SK-N-SH treated with all-trans-retinoic acid at 6 μM for 48 hours (cell line): ENCODE data around the gene NFKB1.

ENCODE experiments used
- ARNTL ChIP-seq: fragments of 450-650 bp; formaldehyde crosslinking; IDR thresholded peaks from 2 replicates; pipeline ENCODE4 v1.5.0; 2020; ENCODE audit warnings: low read depth, mild to moderate bottlenecking, moderate library complexity, borderline replicate concordance
- BACH2 ChIP-seq: fragments of 250-450 bp; sonication (Bioruptor Pico); IDR thresholded peaks from 2 replicates; pipeline ENCODE4 v1.9.0; 2021; ENCODE audit warnings: mild to moderate bottlenecking, borderline replicate concordance
- RARB ChIP-seq: fragments of 250-450 bp; sonication (Bioruptor Pico); IDR thresholded peaks from 2 replicates; pipeline ENCODE4 v1.8.0; 2021; ENCODE audit warnings: mild to moderate bottlenecking, moderate library complexity
- ZC3H10 ChIP-seq: fragments of 250-450 bp; sonication (Bioruptor Pico); IDR thresholded peaks from 2 replicates; pipeline ENCODE4 v1.5.1; 2021; ENCODE audit warnings: mild to moderate bottlenecking, moderate library complexity
- ZFP3 ChIP-seq: fragments of 250-450 bp; sonication (Bioruptor Pico); IDR thresholded peaks from 2 replicates; pipeline ENCODE4 v1.5.0; 2020; ENCODE audit warnings: mild to moderate bottlenecking, moderate library complexity
- ZFP30 ChIP-seq: fragments of 450-650 bp; formaldehyde crosslinking; IDR thresholded peaks from 2 replicates; pipeline ENCODE4 v1.5.0; 2022; ENCODE audit warnings: mild to moderate bottlenecking, moderate library complexity
- TF ChIP-seq, protein P1 (sequence below): fragments of 250-450 bp; sonication (Bioruptor Pico); IDR thresholded peaks from 2 replicates; pipeline ENCODE4 v1.5.1; 2020; ENCODE audit warnings: low read depth, mild to moderate bottlenecking, moderate library complexity
- TF ChIP-seq, protein P2 (sequence below): fragments of 250-450 bp; sonication (Bioruptor Pico); IDR thresholded peaks from 2 replicates; pipeline ENCODE4 v1.8.0; 2020; ENCODE audit warnings: mild to moderate bottlenecking, moderate library complexity, borderline replicate concordance
- TF ChIP-seq, protein P3 (sequence below): fragments of 250-450 bp; sonication (Bioruptor Pico); IDR thresholded peaks from 2 replicates; pipeline ENCODE4 v1.5.1; 2021; ENCODE audit warnings: mild to moderate bottlenecking, moderate library complexity

DNA sequence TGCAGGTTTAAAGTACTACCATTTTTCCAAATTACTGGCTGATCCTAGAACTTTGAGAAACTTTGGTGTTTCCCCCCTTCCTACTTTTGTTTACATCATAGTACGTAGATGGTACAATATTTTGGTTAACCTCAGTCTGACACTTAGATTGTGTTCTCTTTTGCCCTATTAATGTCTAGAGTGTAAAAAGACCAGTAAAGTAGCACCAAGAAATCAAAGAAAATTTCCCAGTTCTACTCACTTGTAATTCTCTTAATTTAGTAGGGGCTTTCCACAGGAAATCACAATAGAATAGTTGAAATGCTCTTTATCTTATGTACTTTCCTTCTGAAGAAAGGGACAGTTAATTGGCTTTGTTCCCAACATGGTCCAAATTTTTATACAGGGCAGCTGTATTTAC lies 51.6 kb downstream of the NFKB1 start:
- TF ChIP-seq, protein P1, sequence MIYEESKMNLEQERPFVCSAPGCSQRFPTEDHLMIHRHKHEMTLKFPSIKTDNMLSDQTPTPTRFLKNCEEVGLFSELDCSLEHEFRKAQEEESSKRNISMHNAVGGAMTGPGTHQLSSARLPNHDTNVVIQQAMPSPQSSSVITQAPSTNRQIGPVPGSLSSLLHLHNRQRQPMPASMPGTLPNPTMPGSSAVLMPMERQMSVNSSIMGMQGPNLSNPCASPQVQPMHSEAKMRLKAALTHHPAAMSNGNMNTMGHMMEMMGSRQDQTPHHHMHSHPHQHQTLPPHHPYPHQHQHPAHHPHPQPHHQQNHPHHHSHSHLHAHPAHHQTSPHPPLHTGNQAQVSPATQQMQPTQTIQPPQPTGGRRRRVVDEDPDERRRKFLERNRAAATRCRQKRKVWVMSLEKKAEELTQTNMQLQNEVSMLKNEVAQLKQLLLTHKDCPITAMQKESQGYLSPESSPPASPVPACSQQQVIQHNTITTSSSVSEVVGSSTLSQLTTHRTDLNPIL (CRISPR knock-in tag) = no peak
- TF ChIP-seq ZC3H10 (CRISPR knock-in tag) (no peak), ARNTL (no peak), ZFP3 (CRISPR knock-in tag) (no peak), BACH2 (CRISPR knock-in tag) (no peak), RARB (CRISPR knock-in tag) (no peak), ZFP30 (no peak)
- TF ChIP-seq, protein P2, sequence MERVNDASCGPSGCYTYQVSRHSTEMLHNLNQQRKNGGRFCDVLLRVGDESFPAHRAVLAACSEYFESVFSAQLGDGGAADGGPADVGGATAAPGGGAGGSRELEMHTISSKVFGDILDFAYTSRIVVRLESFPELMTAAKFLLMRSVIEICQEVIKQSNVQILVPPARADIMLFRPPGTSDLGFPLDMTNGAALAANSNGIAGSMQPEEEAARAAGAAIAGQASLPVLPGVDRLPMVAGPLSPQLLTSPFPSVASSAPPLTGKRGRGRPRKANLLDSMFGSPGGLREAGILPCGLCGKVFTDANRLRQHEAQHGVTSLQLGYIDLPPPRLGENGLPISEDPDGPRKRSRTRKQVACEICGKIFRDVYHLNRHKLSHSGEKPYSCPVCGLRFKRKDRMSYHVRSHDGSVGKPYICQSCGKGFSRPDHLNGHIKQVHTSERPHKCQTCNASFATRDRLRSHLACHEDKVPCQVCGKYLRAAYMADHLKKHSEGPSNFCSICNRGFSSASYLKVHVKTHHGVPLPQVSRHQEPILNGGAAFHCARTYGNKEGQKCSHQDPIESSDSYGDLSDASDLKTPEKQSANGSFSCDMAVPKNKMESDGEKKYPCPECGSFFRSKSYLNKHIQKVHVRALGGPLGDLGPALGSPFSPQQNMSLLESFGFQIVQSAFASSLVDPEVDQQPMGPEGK (CRISPR knock-in tag) = no peak
- TF ChIP-seq, protein P3, sequence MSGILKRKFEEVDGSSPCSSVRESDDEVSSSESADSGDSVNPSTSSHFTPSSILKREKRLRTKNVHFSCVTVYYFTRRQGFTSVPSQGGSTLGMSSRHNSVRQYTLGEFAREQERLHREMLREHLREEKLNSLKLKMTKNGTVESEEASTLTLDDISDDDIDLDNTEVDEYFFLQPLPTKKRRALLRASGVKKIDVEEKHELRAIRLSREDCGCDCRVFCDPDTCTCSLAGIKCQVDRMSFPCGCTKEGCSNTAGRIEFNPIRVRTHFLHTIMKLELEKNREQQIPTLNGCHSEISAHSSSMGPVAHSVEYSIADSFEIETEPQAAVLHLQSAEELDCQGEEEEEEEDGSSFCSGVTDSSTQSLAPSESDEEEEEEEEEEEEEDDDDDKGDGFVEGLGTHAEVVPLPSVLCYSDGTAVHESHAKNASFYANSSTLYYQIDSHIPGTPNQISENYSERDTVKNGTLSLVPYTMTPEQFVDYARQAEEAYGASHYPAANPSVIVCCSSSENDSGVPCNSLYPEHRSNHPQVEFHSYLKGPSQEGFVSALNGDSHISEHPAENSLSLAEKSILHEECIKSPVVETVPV (CRISPR knock-in tag) = no peak
